Body of pancreas (tissue), 4 donors: ENCODE data around the gene NKAIN4. TPM values are rescaled to one million over a fixed set of nuclear protein-coding genes. Genes with fewer than 3 reads are reported as not detected.

Source experiments
- ATAC-seq: fragments of 150-250 bp; one replicate; pipeline ENCODE4 v1.9.1; 2016
- DNase-seq, 4 donors: peaks; one replicate each; pipeline ENCODE4 v3.0.0-alpha.2; 2019
- H3K27ac ChIP-seq, 4 donors: fragments of 200-600 bp; sonication (generic); 1 replicate in 3 of 4; 2 replicates in 1 of 4; pipeline versions ENCODE4 v1.5.1 to v1.6.1; 2016 to 2019; ENCODE audit warnings: mild to moderate bottlenecking in 1 of 4, mixed read lengths in 1 of 4, moderate library complexity in 1 of 4
- H3K27me3 ChIP-seq, 2 donors: fragments of 200-600 bp; sonication (generic); one replicate each; pipeline ENCODE4 v1.6.0; 2016; ENCODE audit warnings: mild to moderate bottlenecking in 1 of 2
- H3K36me3 ChIP-seq, 2 donors: fragments of 200-600 bp; sonication (generic); replicated peaks in 1 of 2; 2 replicates each; pipeline ENCODE4 v1.5.1; 2016; ENCODE audit warnings: low read depth in 2 of 2; ENCODE audit not compliant: insufficient read depth in 1 of 2
- H3K4me1 ChIP-seq: fragments of 200-600 bp; sonication (generic); one replicate; pipeline ENCODE4 v1.6.0; 2016
- H3K4me3 ChIP-seq, 2 donors: fragments of 200-600 bp; sonication (generic); 1 replicate in 1 of 2; 2 replicates in 1 of 2; pipeline ENCODE4 v1.5.1; 2016 to 2019
- H3K9me3 ChIP-seq, 3 donors: fragments of 200-600 bp; sonication (generic); 1 replicate in 2 of 3; 2 replicates in 1 of 3; pipeline ENCODE4 v1.5.1; 2016
- CTCF ChIP-seq, 7 experiments: fragments of 450-650 bp in 4 of 7; fragments of 200-600 bp in 3 of 7; sonication (generic) in 3 of 7; IDR thresholded peaks; one replicate each; pipeline ENCODE4 v1.5.1; 2016 to 2019; ENCODE audit warnings: antibody characterized with exemption in 7 of 7
- POLR2A ChIP-seq, 3 donors: fragments of 450-650 bp; IDR thresholded peaks; one replicate each; pipeline ENCODE4 v1.6.1; 2016; ENCODE audit warnings: antibody characterized with exemption in 3 of 3, mild to moderate bottlenecking in 2 of 3
- WGBS, 2 donors: methylation state at CpG; one replicate each; pipeline ENCODE4 v1.1.5; 2017; 5-methylcytosine and 5-hydroxymethylcytosine counted together
- intact Hi-C: fragments of 100-400 bp; cut with DNase I; formaldehyde crosslinking; loops from one replicate; pipeline ENCODE4 v1.15.1; 2023
- total RNA-seq, 2 donors: library from RNA; depleted of rRNA; stranded (reverse); fragments of >200 nt; gene quantifications; one replicate each; pipeline ENCODE4 v1.1.0, GENCODE V29; 2016

Gene NKAIN4
- not detected for total RNA-seq

GRCh38 chr20:63254232-63254605 is at the start of gene NKAIN4:
Gene NKAIN4, minus strand, starts transcription at chr20:63254463. Its CDS starts 13 bp downstream, at chr20:63254450.
- no peak for ATAC-seq
- TF ChIP-seq CTCF (IDR thresholded peaks at IDR 0.05) (no peak), POLR2A (IDR thresholded peaks at IDR 0.05) (no peak)
- H3K9me3 ChIP-seq: no peaks in the 10 kb centered on the region
- H3K27ac ChIP-seq: no peak within 1 kb of the TSS
- H3K4me3 ChIP-seq: no peak within 1 kb of the TSS
- peaks cover 12% of the 10 kb centered on the region for H3K4me1 ChIP-seq
- intact Hi-C loops: no loop called here
- H3K27me3 ChIP-seq: peaks cover 0 to 19% of the 10 kb centered on the region in 2 donors
- no peaks in the 10 kb centered on the region for H3K36me3 ChIP-seq
- DNase-seq: no peak
- WGBS, 2 donors: 1% methylated on average over 17 of the region's 46 CpGs; no CpG with 5 or more reads in 1 of the 2 donors

- Histone ChIP-seq H3K36me3 (no peaks in the 10 kb centered on the region), H3K4me1 (no peaks in the 10 kb centered on the region), H3K27ac (no peak overlapping the region), H3K4me3 (no peak overlapping the region), H3K9me3 (no peaks in the 10 kb centered on the region), H3K27me3 (peaks cover 0 to 31% of the 10 kb centered on the region in 2 donors)
- no peak for ATAC-seq
- TF ChIP-seq CTCF (IDR thresholded peaks at IDR 0.05): no peak
- no peak for TF ChIP-seq POLR2A (IDR thresholded peaks at IDR 0.05)
- no peak for DNase-seq
- 42 to 47% methylated on average over 5 of the region's 5 CpGs for WGBS, 2 donors
- intact Hi-C loops: no loop called here
Observed at GRCh38 chr20:63303095-63303666, 48.9 kb upstream of the NKAIN4 start.

DNA sequence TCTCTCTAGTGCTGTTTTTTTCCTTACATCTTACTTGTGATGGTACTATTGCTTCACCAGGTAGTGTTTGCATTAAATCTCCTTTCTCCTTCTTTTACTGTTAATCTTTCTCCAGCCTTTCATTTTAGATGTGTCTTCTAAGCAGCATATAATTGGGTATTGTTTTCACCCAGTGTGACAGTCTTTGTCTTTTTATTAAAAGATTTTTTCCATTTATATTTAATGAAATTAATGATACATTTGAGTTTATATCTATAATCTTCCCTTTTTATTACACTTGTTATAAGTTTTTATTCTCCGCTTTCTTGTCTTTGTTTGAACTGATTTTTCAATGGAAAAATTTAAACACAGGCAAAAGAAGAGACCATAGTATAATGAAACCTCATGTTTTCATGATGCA is 47.4 kb upstream of the NKAIN4 start:
- Histone ChIP-seq H3K9me3 (no peaks in the 10 kb centered on the region), H3K36me3 (no peaks in the 10 kb centered on the region), H3K4me1 (no peaks in the 10 kb centered on the region), H3K27me3 (peaks cover 0 to 33% of the 10 kb centered on the region in 2 donors), H3K4me3 (no peak overlapping the region), H3K27ac (no peak overlapping the region)
- no peak for TF ChIP-seq POLR2A (IDR thresholded peaks at IDR 0.05)
- TF ChIP-seq CTCF (IDR thresholded peaks at IDR 0.05): no peak
- ATAC-seq: no peak
- intact Hi-C loops: no loop called here
- DNase-seq: no peak
- 97% methylated on average over 1 of the region's 1 CpG for WGBS, 2 donors

- no peaks in the 10 kb centered on the region for H3K4me1 ChIP-seq
- ATAC-seq (no peak), DNase-seq (no peak)
- 68 to 71% methylated on average over 17 of the region's 17 CpGs for WGBS, 2 donors
- H3K4me3 ChIP-seq: no peak overlapping the region
- H3K27me3 ChIP-seq: peaks cover 0 to 15% of the 10 kb centered on the region in 2 donors
- intact Hi-C loops: no loop called here
- no peaks in the 10 kb centered on the region for H3K36me3 ChIP-seq
- H3K27ac ChIP-seq: no peak overlapping the region
- no peaks in the 10 kb centered on the region for H3K9me3 ChIP-seq
- TF ChIP-seq POLR2A (IDR thresholded peaks at IDR 0.05) (no peak), CTCF (IDR thresholded peaks at IDR 0.05) (no peak)
Observed at GRCh38 chr20:63298731-63299312, 44.6 kb upstream of the NKAIN4 start.
